ENCODE data around the gene EXOC3L1.

Gene EXOC3L1, protein sequence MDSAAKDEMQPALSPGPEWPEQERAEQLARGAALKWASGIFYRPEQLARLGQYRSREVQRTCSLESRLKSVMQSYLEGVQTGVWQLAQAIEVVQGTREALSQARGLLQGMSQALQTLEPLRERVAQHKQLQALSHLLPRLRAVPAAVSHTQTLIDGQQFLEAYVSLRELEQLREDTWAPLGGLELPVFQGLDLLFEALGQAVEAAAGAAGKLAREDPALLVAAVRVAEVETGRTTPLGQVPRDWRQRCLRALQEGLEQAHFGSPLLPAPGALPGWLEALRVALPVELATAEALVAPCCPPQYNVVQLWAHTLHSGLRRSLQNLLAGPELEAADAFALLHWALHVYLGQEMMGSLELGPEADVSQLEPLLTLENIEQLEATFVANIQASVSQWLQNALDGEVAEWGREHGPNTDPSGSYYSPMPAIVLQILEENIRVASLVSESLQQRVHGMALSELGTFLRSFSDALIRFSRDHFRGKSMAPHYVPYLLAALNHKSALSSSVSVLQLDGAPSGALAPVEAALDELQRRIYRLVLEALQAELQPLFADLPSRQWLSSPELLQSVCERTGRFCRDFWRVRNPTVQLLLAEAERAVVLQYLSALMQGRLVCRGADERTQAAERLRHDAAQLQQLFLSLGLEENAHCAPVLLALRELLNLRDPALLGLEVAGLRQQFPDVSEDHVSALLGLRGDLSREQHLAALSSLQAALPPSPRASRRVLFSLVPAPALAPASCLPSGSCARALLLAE

DNA sequence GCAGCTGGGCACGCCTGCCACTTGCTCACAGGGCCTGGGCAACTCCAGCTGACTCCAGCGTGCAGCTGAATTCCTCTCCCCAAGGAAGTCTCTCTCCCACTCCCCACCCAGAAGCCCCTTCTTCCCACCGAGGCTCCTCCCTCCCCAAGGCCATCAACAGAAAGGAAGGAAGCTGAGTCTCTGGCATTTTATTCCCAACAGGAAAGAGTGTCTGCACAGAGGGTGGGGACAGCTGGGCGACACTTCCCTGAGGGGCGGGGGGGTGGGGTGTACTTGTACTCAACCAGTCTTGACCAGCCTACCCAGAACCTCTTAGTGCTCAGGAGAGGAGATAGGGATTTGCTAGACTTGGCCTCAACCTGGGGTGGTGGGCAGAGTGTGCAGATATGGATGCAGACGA lies at the start of gene EXOC3L1:
EXOC3L1 (minus strand) TSS at position 96 of the 400 bp plus-strand sequence. CDS start 460 bp downstream, outside the sequence.
- DNase-seq, result no peak

- no peak for DNase-seq
Observed at GRCh38 chr16:67238806-67239470, 49.0 kb upstream of the EXOC3L1 start.

DNA sequence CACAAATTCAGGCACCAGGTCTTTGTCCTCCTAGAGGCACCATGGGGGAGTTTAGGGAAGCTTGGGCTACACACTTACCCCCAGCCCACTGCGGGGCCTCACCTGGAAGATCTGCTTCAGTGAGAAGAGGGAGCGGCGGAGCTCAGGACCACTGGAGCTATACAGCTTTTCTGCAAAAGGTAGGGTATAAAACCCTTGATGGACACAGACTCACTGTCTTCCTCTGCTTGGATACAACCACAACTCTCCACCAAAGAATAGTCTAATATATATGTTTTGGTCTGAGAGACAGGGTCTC lies 48.3 kb upstream of the EXOC3L1 start:
- no peak for DNase-seq

DNA sequence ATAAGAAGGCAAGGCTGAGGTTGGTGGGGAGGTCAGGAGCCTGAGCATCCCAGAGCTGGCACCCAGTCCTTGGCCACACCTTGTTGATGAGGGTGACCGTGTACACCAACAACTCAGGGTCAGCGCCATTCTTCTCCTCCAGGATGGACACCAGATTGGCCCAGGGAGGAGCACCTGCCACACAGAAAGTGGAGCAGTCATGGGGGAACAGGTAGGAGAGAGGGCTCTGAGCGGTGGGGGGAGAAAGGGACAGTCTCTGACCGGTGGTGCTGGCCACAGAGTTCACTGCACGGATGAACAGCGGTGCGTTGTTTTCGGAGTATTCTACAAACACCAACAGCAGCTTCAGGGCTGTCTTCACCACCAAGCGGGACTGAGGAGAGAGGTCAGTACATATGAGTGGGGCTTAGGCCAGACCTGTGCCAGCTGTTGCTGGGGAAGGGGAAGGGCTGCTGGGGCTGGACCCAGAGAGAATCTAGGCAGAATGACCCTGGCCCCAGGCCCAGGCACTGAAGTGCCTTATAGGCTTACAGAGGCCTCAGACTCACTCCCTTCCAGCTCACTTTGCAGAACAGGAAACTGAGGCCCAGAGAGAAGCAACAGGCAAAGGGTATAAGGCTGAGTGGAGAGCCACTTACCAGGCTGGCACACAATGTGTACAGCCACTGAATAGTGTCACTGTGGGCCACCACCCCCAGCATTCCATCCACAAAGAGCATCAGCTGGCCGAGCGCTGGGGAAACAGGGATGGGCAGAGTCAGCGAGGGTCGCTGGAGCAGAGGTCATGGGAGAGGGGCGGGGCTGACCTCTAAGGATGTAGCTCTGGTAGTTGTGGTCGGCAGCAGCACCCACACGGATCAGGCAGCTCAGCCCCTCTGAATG lies 47.7 kb upstream of the EXOC3L1 start:
- no peak for DNase-seq

GRCh38 chr16:67236563-67237395 lies 46.8 kb upstream of the EXOC3L1 start:
- no peak for DNase-seq

GRCh38 chr16:67235816-67236562 lies 46.1 kb upstream of the EXOC3L1 start:
- no peak for DNase-seq

DNA sequence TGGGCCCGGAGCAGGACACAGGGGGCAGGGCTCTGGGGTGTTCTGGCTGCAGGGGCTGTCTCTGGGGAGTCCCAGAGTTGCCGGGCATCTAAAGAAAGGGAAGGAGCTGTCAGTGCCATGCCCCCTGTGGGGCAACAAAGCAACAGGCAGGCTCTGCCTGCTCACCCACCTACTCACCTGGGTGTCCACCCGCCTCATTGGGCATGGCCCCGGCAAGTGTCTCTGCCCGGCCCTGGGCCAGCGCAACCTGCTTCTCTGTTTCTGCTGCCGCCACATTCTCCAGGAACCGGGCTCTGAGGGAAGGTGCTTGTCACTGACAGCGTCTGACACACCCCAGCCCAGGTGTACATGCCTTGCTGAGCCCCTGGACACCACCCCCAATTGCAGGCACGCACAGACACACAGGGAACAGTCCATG lies 44.3 kb upstream of the EXOC3L1 start:
- DNase-seq, result no peak

DNA sequence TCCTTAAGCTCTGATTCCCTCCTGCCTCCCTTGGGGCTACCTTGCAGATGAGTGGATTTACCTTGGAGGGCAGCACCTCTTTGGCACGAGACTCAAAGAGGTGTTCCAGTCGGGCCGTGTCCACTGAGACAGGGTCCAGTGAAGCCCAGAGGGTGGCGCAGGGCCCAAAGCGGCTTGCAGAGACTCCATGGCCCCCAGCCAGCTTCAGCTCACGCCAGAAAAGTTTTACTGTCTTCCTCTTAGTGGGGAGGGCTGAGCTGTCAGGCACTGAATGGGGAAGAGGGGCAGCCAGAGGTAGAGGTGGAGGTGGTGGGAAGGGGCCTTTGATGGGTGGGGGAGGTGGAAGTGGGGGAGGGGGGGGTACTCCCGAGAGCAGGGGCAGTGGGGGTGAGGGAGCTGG lies 43.7 kb upstream of the EXOC3L1 start:
- DNase-seq, result no peak

- DNase-seq, result no peak
Observed at GRCh38 chr16:67230809-67231660, 41.1 kb upstream of the EXOC3L1 start.

DNA sequence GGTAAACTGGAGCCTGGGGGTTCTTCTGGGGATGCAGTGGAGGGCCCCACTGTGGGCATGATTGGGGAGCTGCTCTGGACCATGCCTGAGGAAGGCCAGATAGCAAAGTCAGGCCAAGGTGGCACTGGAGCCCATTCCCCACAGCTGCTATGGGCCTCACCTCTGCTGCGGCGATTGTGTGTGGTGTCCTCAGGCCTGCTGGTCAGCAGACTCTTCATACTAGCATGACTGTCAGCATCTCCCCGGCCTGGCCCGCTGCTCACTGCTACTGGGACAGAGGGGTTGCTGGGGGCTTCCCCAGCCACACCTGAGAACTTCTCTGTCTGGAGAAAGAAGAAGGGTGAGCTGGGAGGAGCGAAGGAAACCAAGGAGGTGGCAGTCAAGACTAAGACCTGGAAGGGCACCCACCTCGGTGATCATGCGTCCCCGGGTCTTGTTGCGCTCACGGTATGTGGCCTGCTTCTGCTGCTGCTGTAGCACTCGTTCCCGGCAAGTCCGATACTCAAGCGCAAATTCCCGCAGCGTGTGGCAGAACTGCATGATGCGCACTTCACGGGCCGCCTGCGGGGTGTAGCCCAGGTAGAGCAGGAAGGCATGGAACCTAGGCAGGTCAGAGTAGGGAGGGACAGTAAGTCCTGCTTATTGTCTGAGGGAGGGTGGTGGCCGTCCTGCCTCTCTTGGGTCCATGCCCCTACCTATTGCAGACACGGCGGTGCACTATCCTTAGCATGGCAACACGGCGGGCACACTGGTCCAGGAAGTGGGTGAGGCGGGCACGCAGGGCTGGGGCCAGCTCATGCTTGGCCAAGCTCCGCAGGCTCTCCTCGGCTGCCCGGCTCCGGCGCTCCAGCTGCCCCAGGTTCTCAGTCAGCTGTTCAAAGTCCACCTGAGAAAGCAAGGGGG lies 40.2 kb upstream of the EXOC3L1 start:
- no peak for DNase-seq

DNA sequence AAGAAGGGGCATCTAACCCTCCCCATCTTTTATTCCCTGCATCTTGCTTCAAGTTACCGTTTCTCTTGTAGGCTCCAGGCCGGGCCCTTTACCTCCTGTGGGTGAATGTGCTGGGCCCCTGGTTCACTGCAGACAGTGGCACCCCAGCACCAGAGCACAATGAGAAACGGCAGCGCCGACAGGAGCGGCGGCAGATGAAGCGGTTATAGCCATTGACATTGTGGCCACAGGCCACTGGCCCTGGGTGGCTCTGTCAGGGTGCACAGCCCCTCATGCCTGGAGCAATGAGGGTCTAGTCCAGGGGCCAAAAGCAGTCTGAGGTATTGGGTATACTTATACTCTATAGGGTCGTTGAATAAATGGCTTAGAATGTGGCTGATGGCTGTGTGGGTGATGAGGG lies 39.0 kb upstream of the EXOC3L1 start:
- no peak for DNase-seq

DNA sequence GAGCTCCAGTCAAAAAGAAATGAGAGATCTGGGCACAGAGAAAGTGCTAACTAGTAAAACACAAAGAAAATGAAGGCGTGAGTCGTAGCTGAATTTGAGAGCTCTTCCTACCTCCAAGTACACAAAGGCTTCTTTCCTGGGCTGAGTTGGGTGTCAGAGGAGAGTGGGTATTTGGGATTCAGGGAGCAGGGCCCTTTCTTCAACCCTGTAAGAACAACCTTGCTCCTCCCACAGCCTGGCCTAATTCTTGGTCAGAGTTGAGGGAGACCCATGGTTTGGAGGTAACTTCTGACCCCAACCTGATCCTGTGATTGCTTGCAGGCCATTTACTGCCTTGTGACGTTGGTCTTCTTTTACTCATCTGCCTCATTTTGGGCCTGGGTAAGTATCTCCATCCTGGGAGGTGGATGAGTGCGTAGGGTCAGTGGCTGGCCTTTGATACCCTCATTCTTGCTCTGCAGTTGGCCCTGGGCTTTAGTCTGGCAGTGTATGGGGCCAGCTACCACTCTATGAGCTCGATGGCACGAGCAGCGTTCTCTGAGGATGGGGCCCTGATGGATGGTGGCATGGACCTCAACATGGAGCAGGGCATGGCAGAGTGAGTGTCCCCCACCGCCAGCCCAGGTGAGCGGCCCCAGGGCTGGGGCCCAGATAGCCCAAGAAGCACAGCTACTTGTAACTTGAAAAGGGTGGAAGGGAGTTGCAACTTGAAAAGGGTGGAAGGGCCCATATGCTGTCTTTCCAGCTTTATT lies 38.3 kb upstream of the EXOC3L1 start:
- DNase-seq, result no peak

GRCh38 chr16:67227567-67227921 lies 37.6 kb upstream of the EXOC3L1 start:
- DNase-seq, result no peak

GRCh38 chr16:67226804-67227566 lies 37.0 kb upstream of the EXOC3L1 start, which contains the start of gene TMEM208:
TMEM208 (plus strand) TSS chr16:67227130; CDS start chr16:67227219, 89 bp downstream.
- DNase-seq, result peak; percentile 94

- no peak for DNase-seq
Observed at GRCh38 chr16:67226295-67226803, 36.4 kb upstream of the EXOC3L1 start.

DNA sequence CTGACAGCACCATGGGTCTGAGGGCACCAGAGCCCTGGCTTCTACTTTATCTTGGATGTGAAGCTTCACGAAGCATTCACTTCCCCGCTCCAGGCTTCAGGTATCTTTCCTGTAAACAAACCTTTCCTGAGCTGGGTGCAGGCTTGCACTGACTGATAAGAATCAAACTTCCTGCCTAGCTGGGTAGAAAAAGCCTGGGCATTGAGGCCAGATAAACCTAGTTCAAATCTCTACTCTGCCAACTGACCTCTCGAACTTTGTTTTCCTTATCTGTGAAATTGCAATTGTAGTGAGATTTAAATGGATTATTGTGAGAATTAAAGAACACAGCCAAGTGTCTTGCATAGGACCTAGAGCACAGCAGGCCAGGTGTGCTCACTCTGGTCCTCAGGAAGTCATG lies 34.1 kb upstream of the EXOC3L1 start:
- DNase-seq, result no peak
